D341Med (cell line): ENCODE data around the gene DYNC1H1.
"Not testable (repeated sequence)": the region's sequence is repeated elsewhere in the genome, so short reads cannot be mapped to it uniquely, and the experiment has no call there.

ENCODE experiments used
- DNase-seq: peaks from one replicate; pipeline ENCODE4 v3.0.0; 2012; ENCODE audit warnings: low spot score

The DYNC1H1 gene

DNA sequence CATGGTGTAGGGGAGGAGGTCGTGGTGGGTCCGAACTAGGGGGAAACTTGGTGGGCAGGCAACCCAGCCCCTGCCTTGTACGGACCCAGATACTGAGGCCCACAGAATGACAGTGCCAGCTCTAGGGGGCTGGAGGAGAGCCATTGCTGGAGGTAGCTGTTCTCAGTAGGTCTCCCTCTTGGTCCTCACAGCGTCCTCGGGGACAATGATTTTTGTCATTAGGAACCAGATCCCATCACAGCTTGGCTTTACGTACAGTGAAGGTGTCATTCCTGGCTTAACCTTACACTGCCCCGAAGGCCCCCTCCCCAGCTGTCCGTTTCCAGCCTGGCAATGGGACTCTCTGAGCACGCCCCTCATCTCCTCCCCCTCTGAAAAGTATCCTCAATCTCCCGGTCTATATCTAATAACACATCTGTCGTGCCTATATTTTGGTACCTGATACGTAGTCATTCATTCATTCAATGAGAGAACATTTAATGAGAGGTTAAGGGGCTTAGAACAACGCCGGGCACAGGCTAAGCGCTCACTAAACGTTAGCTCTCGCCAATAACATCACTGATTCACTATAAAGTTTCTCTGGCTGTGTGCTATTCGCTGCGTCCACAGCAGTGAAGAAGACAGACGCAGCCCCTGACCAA is 597 bp upstream of the DYNC1H1 start:
- no peak for DNase-seq

DNA sequence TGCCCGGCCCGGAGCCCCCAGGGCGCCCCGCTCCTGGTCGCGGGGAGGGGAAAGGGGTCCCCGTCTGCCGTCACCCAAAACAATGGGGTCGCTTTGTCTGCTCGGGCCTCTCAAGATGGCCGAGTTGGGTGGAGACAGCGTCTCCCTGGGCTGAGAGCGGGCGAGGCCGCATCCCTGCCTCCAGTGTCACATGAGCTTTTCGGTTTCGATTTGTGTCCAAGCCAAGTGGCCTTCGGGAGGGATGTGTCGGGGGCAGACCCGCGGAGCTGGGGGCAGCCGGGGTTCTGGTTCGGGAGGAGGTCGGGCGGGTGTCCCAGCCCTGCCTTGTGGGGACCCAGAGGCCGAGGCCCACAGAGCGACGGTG is 790 bp downstream of the DYNC1H1 start:
- DNase-seq: peak; percentile 65

DNA sequence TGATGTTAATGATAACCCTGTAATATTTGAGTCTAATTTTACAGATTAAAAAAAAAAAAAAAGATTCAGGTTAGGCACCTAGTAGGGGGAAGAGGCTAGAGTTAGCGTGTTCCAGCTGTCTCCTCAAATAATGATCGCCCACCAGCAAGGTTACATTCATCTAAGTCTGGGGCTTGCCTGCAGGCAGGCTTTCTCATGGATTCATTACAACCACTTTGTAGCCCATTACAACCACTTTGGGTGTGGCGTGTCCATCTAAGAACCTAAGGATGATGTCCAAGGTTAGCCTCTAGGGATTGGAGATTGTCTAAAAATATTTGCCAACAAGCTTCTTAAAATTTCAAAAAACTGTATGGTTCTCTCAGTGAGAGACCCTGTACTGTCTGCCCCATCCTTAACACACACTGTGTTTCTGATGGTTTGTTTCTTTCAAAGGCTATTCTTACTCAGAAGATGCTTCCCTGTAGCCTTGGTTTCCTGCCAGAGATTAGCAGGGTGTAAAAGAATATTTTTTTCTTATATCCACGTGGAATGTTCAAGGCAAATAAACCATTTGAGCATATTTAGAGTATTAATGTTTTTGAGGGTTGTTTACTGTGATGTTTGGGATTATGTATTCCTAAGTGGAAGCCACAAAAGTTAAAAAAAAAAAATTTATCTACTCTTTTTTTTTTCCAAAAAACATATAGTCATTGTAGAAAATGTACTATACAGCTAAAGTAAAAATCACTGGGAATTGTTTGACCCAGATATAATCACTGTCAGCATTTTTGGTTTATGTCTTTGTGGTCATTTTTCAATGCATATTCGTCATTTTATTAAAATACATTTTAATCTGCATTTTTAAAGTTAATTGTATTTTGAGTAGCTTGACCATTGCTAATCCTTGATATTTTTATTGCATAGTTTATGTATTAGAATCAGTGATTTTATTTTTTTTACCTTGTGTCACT is 1.7 kb downstream of the DYNC1H1 start:
- DNase-seq: no peak

DNA sequence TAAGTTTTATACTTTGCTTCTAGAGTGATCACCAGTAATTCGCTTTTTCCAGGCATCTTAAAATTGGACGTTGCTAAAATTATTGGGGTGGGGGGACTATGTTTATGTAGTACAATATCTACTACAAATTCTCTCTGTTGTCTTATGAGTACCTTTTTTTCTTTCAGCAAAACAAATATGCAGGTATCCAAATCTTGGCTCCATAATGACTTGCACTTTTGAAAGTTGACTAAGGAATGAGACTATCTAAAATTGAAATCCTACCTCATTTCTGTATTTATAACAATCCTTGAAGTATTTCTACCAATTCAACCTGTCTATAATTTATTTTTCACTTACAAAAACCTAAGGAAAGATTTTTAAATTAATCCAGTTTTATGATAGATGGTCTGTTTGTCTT is 2.4 kb downstream of the DYNC1H1 start:
- no peak for DNase-seq

DNA sequence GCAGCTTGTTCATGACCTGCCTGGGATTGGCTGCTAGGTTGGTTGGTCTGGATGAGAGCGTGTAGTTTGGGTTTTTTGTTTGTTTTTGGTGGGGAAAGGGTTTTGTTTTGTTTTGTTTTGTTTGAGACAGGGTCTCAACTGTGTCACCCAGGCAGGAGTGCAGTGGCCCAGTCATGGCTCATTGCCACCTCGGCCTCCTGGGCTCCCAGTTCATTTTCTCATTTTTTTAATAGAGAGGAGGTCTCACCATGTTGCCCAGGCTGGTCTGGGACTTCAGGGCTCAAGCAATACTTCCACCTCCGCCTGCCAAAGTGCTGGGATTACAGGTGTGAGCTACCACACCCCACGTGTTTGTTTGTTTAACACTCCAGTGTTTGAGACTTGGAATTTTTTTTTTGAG is 3.8 kb downstream of the DYNC1H1 start:
- no peak for DNase-seq

DNA sequence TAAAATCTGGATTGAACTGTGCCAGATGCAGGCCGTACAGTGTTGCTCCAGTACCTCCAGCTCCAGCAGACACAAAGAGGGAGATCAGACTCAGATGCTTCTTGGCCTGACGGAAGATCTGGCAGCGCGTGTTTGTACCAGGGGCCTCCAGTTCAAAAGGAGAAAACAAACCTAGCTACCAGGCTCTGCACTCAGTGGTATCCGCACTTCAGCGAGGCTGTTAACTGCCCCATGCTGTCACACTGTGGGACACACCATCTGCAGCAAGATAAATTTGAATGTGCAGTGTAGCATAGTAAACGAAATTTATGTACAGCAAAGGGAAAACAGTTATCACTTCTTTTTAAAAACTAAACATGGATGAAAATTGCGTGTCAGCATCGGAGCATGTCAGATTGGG is 5.1 kb downstream of the DYNC1H1 start:
- DNase-seq: no peak

DNA sequence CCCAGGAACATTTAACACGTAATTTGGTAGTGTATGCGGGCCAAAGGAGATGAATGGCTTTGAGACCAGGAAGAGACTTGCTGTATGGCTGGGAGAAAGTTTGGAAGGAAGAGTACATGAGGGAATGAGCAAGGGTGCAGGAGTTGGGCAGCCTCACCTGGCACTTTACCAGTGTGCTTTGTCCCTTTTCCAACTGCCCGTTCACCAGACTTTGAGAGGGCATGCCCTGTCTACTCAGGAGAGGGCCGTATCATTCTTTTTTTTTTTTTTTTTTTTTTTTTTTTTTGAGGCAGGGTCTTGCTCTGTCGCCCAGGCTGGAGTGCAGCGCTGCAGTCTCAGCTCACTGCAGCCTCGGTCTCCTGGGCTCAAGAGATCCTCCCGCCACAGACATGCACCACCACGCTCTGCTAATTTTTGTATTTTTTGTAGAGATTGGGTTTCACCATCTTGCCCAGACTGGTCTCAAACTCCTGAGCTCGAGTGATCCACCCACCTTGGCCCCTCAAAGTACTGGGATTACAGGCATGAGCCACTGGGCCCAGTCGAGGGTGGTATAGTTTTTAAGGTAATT is 6.5 kb downstream of the DYNC1H1 start:
- no peak for DNase-seq

DNA sequence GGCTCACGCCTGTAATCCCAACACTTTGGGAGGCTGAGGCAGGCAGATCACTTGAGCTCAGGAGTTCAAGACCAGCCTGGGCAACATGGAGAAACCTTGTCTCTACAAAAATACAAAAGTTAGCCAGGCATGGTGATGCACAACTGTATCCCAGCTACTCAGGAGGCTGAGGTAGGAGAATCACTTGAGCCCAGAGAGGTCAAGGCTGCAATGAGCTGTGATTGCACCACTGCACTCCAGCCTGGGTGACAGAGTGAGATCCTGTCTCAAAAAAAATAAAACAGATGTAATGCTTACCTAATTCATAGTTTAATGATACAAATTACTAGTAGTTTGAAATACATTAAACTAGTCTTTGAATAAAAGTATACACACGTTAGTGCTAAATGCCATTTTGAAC is 7.1 kb downstream of the DYNC1H1 start:
- DNase-seq: not testable (repeated sequence)

DNA sequence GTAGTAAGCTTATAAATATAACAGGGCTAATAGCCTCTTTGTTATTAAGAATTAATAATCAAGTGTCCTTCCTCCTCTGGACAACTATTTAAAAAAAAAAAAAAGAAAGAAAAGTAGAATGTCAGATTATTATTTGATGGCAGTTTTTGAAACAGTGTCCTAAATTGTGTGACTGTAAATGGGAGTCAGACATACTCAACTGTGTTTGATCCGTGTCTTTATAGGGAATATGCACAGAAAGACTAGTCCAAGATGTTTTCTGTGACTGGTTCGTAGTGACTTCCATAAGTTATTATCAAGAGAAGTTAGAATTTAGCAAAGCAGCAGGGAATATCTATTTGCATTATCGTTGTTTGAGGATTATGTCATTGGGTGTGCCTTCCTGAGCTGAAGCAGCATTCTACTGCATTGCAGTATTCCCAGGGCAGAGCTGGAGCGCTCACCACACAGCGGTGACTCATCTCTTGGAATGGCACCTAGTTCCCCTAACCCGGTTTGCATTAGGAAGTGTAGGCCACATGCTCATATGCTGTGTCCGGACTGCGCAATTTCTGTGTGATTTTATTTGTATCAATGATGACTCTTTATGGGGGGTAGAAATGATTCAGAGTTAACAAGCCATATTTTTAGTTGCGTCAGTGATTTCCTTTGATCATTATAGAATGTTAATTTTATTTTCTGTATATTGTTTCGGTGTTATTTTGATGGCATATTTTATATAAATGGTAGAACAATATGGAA is 7.9 kb downstream of the DYNC1H1 start:
- DNase-seq: peak; percentile 65

DNA sequence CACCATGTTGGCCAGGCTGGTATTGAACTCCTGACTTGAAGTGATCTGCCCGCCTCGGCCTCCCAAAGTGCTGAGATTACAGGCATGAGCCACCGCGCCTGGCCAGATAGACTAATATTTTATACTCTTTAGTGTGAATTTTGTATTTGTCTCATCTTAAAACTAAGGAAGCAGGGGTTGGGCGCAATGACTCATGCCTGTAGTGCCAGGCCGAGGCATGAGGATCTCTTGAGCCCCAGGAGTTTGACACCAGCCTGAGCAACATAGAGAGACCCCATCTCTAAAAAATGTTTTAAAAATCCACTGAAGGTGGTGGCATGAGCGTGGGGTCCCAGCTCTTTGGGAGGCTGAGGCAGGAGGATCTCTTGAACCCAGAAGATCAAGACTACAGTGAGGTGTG is 9.0 kb downstream of the DYNC1H1 start:
- no peak for DNase-seq

DNA sequence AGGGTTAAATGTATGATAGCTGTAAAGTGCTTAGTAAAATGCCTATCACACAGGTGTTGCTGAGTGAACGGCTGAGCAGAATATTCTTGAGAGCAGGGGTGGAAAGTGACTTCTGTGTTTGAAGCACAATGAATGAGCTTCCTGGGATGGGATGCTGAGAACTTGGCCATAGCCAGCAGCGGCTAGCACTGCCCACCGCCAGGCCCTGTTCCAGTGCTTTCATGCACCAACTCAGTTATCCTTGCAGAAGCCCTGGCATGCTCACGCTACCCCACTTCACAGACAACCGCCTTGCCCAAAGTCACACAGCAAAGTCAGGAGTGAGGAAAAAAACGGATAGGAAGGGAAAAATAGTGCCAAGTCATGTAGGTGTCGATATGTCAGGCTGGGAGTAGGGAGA is 10.9 kb downstream of the DYNC1H1 start:
- DNase-seq: no peak

DNA sequence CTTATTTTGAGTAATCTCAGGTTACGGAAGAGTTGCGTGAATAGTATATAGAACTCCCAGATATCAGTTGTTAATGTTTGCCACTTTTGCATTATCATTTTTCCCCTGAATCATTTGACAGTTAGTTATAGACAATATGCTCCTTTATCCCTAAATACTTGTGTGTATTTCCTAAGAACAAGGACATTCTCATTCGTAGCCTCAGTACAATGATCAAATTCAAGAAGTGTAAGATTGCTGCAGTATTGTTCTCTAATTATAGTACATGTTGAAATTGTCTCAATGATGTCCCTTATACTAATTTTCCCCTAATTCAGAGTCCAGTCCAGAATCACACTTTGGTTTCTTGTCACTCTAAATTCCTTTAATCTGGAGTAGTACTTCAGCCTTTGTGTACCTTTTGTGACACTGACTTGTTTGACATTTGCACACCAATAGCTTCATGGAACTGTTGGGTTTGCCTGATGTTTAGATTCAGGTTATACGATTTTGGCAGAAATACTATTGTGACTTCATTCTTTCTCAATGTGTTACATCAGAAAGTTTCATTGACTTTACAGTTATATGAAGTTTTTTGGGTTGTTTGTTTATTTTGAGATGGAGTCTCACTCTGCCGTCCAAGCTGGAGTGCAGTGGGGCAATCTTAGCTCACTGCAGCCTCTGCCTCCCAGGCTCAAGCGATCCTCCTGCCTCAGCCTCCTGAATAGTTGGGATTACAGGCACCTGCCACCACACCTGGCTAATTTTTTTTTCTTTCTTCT is 13.1 kb downstream of the DYNC1H1 start:
- no peak for DNase-seq

DNA sequence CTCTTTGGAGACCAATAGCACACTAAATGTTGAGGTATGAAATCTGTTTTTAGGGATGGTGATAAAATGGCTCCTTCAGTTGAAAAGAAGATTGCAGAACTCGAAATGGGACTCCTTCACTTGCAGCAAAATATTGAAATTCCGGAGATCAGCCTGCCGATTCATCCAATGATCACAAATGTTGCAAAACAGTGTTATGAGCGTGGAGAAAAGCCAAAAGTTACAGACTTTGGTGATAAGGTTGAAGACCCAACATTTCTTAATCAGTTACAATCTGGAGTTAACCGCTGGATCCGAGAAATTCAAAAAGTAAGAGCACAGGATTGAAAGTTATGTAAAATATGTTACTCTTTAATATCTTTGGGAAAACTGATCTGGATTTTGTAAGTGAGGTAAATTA is 15.3 kb downstream of the DYNC1H1 start:
- DNase-seq: no peak

DNA sequence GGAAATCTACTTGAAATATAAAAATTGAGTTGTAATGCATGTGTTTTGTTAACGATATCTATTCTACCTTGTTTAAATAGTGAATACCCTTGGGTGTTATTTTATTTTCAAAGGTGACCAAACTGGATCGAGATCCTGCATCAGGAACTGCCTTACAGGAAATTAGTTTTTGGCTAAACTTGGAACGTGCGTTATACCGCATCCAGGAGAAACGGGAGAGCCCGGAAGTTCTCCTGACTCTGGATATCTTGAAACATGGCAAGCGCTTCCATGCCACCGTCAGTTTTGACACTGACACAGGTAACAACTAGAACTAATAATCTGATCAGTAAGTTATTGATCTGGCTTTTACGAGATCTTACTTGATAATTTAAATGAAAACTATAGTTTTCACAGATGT is 15.9 kb downstream of the DYNC1H1 start:
- no peak for DNase-seq

DNA sequence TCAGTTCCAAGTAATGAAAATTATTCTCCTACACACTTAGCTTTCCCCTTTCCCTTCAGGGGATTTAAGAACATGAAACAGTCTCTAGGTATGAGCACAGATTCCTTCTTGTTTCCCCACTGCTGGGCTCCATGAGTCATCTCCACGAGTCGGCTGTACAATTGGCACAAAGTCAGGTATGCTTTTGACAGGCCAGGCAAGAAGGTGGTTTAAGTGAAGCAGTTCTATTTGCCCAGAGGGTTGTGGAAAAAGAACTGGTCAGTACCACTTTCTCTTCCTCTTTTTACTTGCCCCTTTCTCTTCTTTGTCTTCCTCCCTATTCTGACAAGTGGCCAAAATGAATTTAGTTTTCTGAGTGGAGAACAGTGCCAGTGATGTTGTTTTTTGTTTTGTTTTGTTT is 16.3 kb downstream of the DYNC1H1 start:
- no peak for DNase-seq

DNA sequence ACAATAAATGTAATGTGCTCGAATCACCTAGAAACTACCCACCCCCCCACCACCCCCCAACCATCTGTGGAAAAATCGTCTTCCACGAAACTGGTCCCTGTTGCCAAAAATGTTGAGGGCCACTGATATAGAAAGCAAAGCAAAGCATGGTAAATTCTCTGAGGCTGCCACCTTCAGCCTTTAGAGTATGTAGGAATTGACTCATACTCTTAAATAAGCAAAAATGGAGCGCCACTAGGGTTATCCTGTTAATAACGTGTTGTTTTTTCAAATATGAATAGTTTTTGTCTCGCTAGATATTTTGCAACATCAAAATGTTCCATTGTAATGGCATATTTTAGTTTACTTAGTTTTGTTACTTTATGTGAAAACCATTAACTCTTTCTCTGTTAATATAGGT is 18.2 kb downstream of the DYNC1H1 start:
- DNase-seq: no peak

DNA sequence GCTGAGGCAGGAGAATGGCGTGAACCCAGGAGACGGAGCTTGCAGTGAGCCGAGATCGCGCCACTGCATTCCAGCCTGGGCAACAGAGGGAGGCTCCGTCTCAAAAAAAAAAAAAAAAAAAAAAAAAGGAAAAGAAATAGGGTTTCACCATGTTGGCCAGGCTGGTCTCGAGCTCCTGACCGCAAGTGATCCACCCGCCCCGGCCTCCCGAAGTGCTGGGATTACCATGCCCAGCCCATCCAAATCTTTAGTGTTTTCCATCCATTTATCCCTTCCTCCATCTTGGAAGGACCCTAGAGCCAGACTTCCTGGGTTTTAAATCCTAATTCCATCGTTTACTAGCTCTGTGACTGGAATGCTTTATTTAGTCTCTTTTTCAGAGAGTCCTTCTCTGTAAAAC is 20.5 kb downstream of the DYNC1H1 start:
- DNase-seq: not testable (repeated sequence)

DNA sequence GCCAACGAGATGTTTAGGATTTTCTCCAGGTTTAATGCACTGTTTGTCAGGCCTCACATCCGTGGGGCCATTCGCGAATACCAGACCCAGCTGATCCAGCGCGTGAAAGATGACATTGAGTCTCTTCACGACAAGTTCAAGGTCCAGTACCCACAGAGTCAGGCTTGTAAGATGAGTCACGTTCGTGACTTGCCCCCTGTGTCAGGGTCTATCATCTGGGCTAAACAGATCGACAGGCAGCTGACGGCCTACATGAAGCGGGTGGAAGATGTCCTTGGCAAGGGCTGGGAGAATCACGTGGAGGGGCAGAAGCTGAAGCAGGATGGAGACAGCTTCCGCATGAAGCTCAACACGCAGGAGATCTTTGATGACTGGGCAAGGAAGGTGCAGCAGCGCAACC is 21.6 kb downstream of the DYNC1H1 start:
- no peak for DNase-seq

DNA sequence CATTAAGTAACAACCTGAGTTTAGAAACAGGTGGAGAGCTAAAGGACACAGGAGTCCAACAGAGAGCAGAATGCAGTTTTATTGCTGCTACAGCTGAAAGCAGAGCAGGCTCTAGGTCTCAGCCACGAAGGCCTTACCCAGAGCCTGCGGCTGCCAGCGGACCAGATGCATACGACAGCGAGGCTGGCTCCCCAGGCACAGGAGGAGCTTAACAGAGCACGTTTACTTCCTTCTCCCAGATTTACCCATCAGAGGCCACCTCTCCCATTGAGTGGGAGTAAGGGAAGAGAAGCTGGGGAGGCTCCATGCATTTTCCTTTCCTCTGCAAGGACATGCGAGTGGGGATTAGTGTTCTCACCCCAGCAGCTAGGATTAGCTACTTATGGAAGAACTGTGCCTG is 22.6 kb downstream of the DYNC1H1 start:
- DNase-seq: peak; percentile 64

DNA sequence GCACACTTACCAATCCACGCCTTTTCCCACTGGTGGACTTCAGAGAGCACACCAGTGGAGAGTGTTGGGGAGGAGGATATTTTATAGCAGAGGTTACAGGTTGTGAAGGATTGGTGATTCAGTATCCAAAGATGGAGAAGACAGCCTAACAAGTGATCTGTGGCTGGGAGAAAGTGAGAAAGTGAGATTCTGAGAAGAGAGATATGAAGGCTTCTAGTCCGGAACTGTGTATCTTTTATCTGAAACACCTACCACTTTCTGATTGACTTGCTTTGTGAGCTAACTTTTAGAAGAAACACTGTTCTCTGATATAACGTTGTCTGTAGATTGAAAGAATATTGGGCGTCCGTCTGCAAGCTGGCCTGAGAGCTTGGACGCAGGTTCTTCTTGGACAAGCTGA is 24.0 kb downstream of the DYNC1H1 start:
- no peak for DNase-seq

DNA sequence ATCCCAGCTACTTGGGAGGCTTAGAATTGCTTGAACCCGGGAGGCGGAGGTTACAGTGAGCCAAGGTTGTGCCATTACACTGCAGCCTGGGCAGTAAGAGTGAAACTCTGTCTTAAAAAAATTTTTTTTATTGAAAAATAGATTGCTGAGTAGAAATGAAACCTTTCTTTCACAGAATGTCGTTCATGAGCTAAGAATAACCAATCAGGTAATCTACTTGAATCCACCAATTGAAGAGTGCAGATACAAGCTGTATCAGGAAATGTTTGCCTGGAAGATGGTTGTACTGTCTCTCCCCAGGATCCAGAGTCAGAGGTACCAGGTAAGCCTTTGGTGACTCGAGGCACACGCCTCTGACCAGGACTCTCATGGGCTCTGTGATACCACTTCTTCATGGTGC is 27.0 kb downstream of the DYNC1H1 start:
- DNase-seq: no peak

DNA sequence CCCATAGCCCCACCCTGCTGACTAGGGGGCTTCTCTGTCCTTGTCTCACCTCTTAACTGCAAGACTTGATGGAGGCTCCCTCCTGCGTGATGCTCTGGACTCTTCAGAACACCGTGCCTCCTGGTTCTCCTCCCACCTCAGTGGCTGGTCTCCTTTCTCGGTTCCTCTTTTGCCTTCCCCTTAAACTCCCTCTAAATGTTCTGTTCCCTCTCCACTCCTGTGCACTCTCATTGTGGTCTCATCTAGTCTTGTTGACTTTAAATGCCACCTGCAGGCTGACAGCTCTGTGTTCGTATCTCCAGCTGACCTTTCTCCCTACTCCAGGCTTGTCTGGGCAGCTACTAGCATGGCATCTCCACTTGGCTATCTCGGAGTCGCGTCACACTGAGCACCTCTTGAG is 28.3 kb downstream of the DYNC1H1 start:
- no peak for DNase-seq
